ENCODE measurements around the gene PCDH15. TPM values are rescaled to one million over a fixed set of nuclear protein-coding genes. Genes with fewer than 3 reads are reported as not detected.

Gene PCDH15
- total RNA-seq, 1 donor from 2014 or later: 0.52 TPM

DNA sequence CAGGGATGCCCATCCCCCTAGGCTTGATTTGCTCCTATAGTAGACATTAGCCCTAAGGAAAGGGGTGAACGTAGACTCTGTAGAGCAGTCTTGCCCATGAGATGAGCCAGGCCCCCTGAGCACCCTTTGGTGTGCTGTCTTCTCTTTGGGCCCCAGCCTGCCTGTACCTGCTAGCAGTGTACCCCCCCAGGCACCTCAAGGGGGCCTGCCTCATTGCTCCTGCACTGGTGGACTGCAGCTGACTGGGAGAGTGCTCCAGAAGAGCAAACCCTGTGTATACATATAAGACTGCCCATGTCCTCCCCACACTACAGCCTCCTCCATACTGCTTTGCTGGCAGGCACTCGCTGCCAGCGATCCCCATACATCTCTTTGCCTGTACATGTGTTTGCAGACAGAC is 206.7 kb downstream of the PCDH15 start:
- no peaks in the 10 kb centered on the region for H3K4me1 ChIP-seq (ENCODE audit: control insufficient read depth in 3 of 3, insufficient read depth in 3 of 3, low read length in 3 of 3)
- no peak overlapping the region for H3K9ac ChIP-seq (ENCODE audit: low read depth in 1 of 3, low read length in 3 of 3)
- no peaks in the 10 kb centered on the region for H3K36me3 ChIP-seq (ENCODE audit: control insufficient read depth in 3 of 3, insufficient read depth in 3 of 3, low read length in 3 of 3)
- no peaks in the 10 kb centered on the region for H3K9me3 ChIP-seq (ENCODE audit: control insufficient read depth in 3 of 3, low read length in 3 of 3)
- no peak overlapping the region for H3K4me3 ChIP-seq (ENCODE audit: low read length in 3 of 3)
- no peak overlapping the region for H3K27ac ChIP-seq (ENCODE audit: low read depth, low read length)
- H3K27me3 ChIP-seq (ENCODE audit: control insufficient read depth in 3 of 3, insufficient read depth in 3 of 3, low read length in 3 of 3): no peaks in the 10 kb centered on the region

GRCh38 chr10:54587971-54588370 is 213.1 kb downstream of the PCDH15 start:
- Histone ChIP-seq H3K4me3 (ENCODE audit: low read length in 3 of 3) (no peak overlapping the region), H3K4me1 (ENCODE audit: control insufficient read depth in 3 of 3, insufficient read depth in 3 of 3, low read length in 3 of 3) (no peaks in the 10 kb centered on the region), H3K9me3 (ENCODE audit: control insufficient read depth in 3 of 3, low read length in 3 of 3) (no peaks in the 10 kb centered on the region), H3K27me3 (ENCODE audit: control insufficient read depth in 3 of 3, insufficient read depth in 3 of 3, low read length in 3 of 3) (no peaks in the 10 kb centered on the region), H3K27ac (ENCODE audit: low read depth, low read length) (no peak overlapping the region), H3K9ac (ENCODE audit: low read depth in 1 of 3, low read length in 3 of 3) (no peak overlapping the region), H3K36me3 (ENCODE audit: control insufficient read depth in 3 of 3, insufficient read depth in 3 of 3, low read length in 3 of 3) (no peaks in the 10 kb centered on the region)

DNA sequence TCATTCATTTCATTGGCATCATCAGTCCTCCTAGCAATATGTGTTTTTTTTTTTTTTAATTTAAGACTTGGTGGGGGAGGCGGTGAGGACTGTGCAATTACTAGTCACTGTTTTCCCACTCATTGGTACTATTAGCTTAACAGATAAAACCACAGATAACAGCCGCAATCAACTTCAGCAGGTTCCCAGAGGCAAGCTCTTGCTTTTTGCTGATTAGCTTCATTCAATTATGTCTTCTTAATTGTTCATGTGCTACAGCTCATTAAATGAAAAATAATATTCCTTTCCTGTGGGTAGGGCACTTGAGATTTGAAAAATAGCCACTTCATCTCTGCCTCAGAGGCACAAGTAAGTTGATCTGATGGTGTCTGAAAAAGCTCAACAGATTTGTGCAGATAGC is 215.5 kb downstream of the PCDH15 start:
- no peak overlapping the region for H3K27ac ChIP-seq (ENCODE audit: low read depth, low read length)
- H3K9ac ChIP-seq (ENCODE audit: low read depth in 1 of 3, low read length in 3 of 3): no peak overlapping the region
- no peaks in the 10 kb centered on the region for H3K4me1 ChIP-seq (ENCODE audit: control insufficient read depth in 3 of 3, insufficient read depth in 3 of 3, low read length in 3 of 3)
- no peaks in the 10 kb centered on the region for H3K36me3 ChIP-seq (ENCODE audit: control insufficient read depth in 3 of 3, insufficient read depth in 3 of 3, low read length in 3 of 3)
- no peaks in the 10 kb centered on the region for H3K9me3 ChIP-seq (ENCODE audit: control insufficient read depth in 3 of 3, low read length in 3 of 3)
- no peak overlapping the region for H3K4me3 ChIP-seq (ENCODE audit: low read length in 3 of 3)
- H3K27me3 ChIP-seq (ENCODE audit: control insufficient read depth in 3 of 3, insufficient read depth in 3 of 3, low read length in 3 of 3): no peaks in the 10 kb centered on the region

- Histone ChIP-seq H3K4me3 (ENCODE audit: low read length in 3 of 3) (no peak overlapping the region), H3K9me3 (ENCODE audit: control insufficient read depth in 3 of 3, low read length in 3 of 3) (no peaks in the 10 kb centered on the region), H3K27ac (ENCODE audit: low read depth, low read length) (no peak overlapping the region), H3K4me1 (ENCODE audit: control insufficient read depth in 3 of 3, insufficient read depth in 3 of 3, low read length in 3 of 3) (no peaks in the 10 kb centered on the region), H3K9ac (ENCODE audit: low read depth in 1 of 3, low read length in 3 of 3) (no peak overlapping the region), H3K36me3 (ENCODE audit: control insufficient read depth in 3 of 3, insufficient read depth in 3 of 3, low read length in 3 of 3) (no peaks in the 10 kb centered on the region), H3K27me3 (ENCODE audit: control insufficient read depth in 3 of 3, insufficient read depth in 3 of 3, low read length in 3 of 3) (no peaks in the 10 kb centered on the region)
These were observed 223.3 kb downstream of the PCDH15 start for GRCh38 chr10:54577682-54578081.

GRCh38 chr10:54576541-54576940 is 224.5 kb downstream of the PCDH15 start:
- H3K4me3 ChIP-seq (ENCODE audit: low read length in 3 of 3): no peak overlapping the region
- H3K9me3 ChIP-seq (ENCODE audit: control insufficient read depth in 3 of 3, low read length in 3 of 3): no peaks in the 10 kb centered on the region
- H3K27ac ChIP-seq (ENCODE audit: low read depth, low read length): no peak overlapping the region
- no peaks in the 10 kb centered on the region for H3K36me3 ChIP-seq (ENCODE audit: control insufficient read depth in 3 of 3, insufficient read depth in 3 of 3, low read length in 3 of 3)
- no peaks in the 10 kb centered on the region for H3K27me3 ChIP-seq (ENCODE audit: control insufficient read depth in 3 of 3, insufficient read depth in 3 of 3, low read length in 3 of 3)
- no peak overlapping the region for H3K9ac ChIP-seq (ENCODE audit: low read depth in 1 of 3, low read length in 3 of 3)
- no peaks in the 10 kb centered on the region for H3K4me1 ChIP-seq (ENCODE audit: control insufficient read depth in 3 of 3, insufficient read depth in 3 of 3, low read length in 3 of 3)

DNA sequence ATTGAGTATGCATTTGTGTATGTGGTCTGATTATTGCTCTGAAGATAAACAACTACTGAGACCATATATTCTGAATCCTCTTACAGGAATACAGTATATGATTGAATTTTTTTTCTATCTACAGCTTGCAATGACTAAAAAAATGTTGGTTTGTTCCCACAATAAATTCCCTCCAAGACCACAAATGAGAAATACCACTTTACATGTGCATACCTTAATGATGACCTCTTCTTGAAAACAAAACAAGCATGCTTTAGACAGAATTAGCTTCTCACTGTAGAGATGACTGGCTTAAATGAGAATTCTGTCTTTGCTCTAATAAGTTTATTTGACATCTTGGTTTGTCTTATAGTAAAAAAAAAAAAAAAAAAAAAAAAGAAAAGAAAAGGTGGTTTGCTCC is 241.5 kb downstream of the PCDH15 start:
- no peaks in the 10 kb centered on the region for H3K4me1 ChIP-seq (ENCODE audit: control insufficient read depth in 3 of 3, insufficient read depth in 3 of 3, low read length in 3 of 3)

DNA sequence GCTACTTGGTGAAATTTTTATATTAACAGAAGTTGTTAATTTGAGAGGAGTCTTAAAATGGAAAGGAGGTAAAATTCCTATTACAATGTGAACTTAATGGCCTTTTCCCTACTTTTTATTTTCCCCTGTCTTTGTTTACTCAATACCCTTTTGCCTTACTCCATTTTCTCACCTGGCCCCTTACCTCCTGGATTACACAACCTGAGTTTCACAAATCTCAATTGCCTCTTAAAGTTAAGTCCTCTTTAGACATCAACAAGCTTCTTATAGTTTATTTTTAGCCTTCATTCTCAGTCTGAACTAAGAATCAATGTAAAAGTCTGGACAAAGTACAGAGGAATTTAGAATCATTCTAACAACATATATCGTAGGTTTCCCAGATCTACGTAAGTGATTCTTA is 247.0 kb downstream of the PCDH15 start:
- H3K4me1 ChIP-seq (ENCODE audit: control insufficient read depth in 3 of 3, insufficient read depth in 3 of 3, low read length in 3 of 3): no peaks in the 10 kb centered on the region
- no peak overlapping the region for H3K9ac ChIP-seq (ENCODE audit: low read depth in 1 of 3, low read length in 3 of 3)
- no peak overlapping the region for H3K27ac ChIP-seq (ENCODE audit: low read depth, low read length)
- no peaks in the 10 kb centered on the region for H3K36me3 ChIP-seq (ENCODE audit: control insufficient read depth in 3 of 3, insufficient read depth in 3 of 3, low read length in 3 of 3)
- H3K9me3 ChIP-seq (ENCODE audit: control insufficient read depth in 3 of 3, low read length in 3 of 3): no peaks in the 10 kb centered on the region
- H3K27me3 ChIP-seq (ENCODE audit: control insufficient read depth in 3 of 3, insufficient read depth in 3 of 3, low read length in 3 of 3): no peaks in the 10 kb centered on the region
- H3K4me3 ChIP-seq (ENCODE audit: low read length in 3 of 3): no peak overlapping the region

More for the DNA sequence above, 241.5 kb downstream of the PCDH15 start:
- Histone ChIP-seq H3K9ac (ENCODE audit: low read depth in 1 of 3, low read length in 3 of 3) (no peak overlapping the region), H3K36me3 (ENCODE audit: control insufficient read depth in 3 of 3, insufficient read depth in 3 of 3, low read length in 3 of 3) (no peaks in the 10 kb centered on the region), H3K27me3 (ENCODE audit: control insufficient read depth in 3 of 3, insufficient read depth in 3 of 3, low read length in 3 of 3) (no peaks in the 10 kb centered on the region), H3K27ac (ENCODE audit: low read depth, low read length) (no peak overlapping the region), H3K4me3 (ENCODE audit: low read length in 3 of 3) (no peak overlapping the region), H3K9me3 (ENCODE audit: control insufficient read depth in 3 of 3, low read length in 3 of 3) (no peaks in the 10 kb centered on the region)

- Histone ChIP-seq H3K4me1 (ENCODE audit: control insufficient read depth in 3 of 3, insufficient read depth in 3 of 3, low read length in 3 of 3) (no peaks in the 10 kb centered on the region), H3K27ac (ENCODE audit: low read depth, low read length) (no peak overlapping the region), H3K27me3 (ENCODE audit: control insufficient read depth in 3 of 3, insufficient read depth in 3 of 3, low read length in 3 of 3) (no peaks in the 10 kb centered on the region), H3K4me3 (ENCODE audit: low read length in 3 of 3) (no peak overlapping the region), H3K36me3 (ENCODE audit: control insufficient read depth in 3 of 3, insufficient read depth in 3 of 3, low read length in 3 of 3) (no peaks in the 10 kb centered on the region), H3K9ac (ENCODE audit: low read depth in 1 of 3, low read length in 3 of 3) (no peak overlapping the region), H3K9me3 (ENCODE audit: control insufficient read depth in 3 of 3, low read length in 3 of 3) (no peaks in the 10 kb centered on the region)
These were observed 251.0 kb downstream of the PCDH15 start for GRCh38 chr10:54550016-54550415.

GRCh38 chr10:54531296-54531695 is 269.7 kb downstream of the PCDH15 start:
- no peak overlapping the region for H3K4me3 ChIP-seq (ENCODE audit: low read length in 3 of 3)
- H3K27ac ChIP-seq (ENCODE audit: low read depth, low read length): no peak overlapping the region
- no peaks in the 10 kb centered on the region for H3K4me1 ChIP-seq (ENCODE audit: control insufficient read depth in 3 of 3, insufficient read depth in 3 of 3, low read length in 3 of 3)
- H3K9ac ChIP-seq (ENCODE audit: low read depth in 1 of 3, low read length in 3 of 3): no peak overlapping the region
- H3K9me3 ChIP-seq (ENCODE audit: control insufficient read depth in 3 of 3, low read length in 3 of 3): no peaks in the 10 kb centered on the region
- H3K27me3 ChIP-seq (ENCODE audit: control insufficient read depth in 3 of 3, insufficient read depth in 3 of 3, low read length in 3 of 3): no peaks in the 10 kb centered on the region
- H3K36me3 ChIP-seq (ENCODE audit: control insufficient read depth in 3 of 3, insufficient read depth in 3 of 3, low read length in 3 of 3): no peaks in the 10 kb centered on the region

DNA sequence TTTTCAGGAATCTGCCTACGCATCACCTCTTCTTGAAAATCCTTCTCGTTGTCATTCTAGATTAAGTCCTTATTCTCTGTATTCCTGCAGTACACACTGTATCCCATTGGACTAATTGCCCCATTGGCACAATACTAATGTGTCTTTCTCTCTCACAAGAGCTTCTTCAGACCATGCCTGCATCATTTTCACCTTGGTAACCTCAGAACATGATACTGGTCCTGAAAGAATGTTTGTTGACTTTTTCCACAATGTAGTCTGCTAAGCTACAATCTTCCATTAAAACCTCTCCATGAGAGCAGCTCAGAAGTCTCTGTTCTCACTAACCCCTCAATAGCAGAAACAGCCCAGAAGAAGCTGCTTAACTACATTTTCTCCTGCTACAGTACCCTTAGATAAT is 270.7 kb downstream of the PCDH15 start:
- Histone ChIP-seq H3K4me1 (ENCODE audit: control insufficient read depth in 3 of 3, insufficient read depth in 3 of 3, low read length in 3 of 3) (no peaks in the 10 kb centered on the region), H3K9ac (ENCODE audit: low read depth in 1 of 3, low read length in 3 of 3) (no peak overlapping the region), H3K36me3 (ENCODE audit: control insufficient read depth in 3 of 3, insufficient read depth in 3 of 3, low read length in 3 of 3) (no peaks in the 10 kb centered on the region), H3K27ac (ENCODE audit: low read depth, low read length) (no peak overlapping the region), H3K9me3 (ENCODE audit: control insufficient read depth in 3 of 3, low read length in 3 of 3) (no peaks in the 10 kb centered on the region), H3K27me3 (ENCODE audit: control insufficient read depth in 3 of 3, insufficient read depth in 3 of 3, low read length in 3 of 3) (no peaks in the 10 kb centered on the region), H3K4me3 (ENCODE audit: low read length in 3 of 3) (no peak overlapping the region)

DNA sequence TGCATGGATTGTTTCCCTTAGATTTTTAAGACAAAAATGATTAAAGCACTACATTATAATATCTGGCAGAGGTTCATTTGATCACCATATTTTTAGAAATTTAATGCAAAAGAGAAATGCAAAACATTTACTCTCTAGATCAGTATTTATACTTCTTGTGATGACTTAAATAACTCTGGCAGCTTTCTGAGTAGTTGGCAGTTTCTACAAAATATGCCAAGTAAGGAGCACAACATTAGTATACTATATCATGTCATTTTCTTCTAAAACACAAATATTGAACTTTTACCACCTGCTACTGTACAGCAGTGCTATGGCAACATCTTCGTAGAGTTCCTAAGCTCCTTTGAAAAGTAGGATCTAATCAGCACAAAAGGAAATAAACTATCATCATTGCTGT is 275.2 kb downstream of the PCDH15 start:
- Histone ChIP-seq H3K4me3 (ENCODE audit: low read length in 3 of 3) (no peak overlapping the region), H3K27ac (ENCODE audit: low read depth, low read length) (no peak overlapping the region), H3K4me1 (ENCODE audit: control insufficient read depth in 3 of 3, insufficient read depth in 3 of 3, low read length in 3 of 3) (no peaks in the 10 kb centered on the region), H3K9me3 (ENCODE audit: control insufficient read depth in 3 of 3, low read length in 3 of 3) (no peaks in the 10 kb centered on the region), H3K9ac (ENCODE audit: low read depth in 1 of 3, low read length in 3 of 3) (no peak overlapping the region), H3K27me3 (ENCODE audit: control insufficient read depth in 3 of 3, insufficient read depth in 3 of 3, low read length in 3 of 3) (no peaks in the 10 kb centered on the region), H3K36me3 (ENCODE audit: control insufficient read depth in 3 of 3, insufficient read depth in 3 of 3, low read length in 3 of 3) (no peaks in the 10 kb centered on the region)

Data from skeletal muscle tissue (tissue), 4 donors.